HPDE6-E6E7 (cell line): ENCODE measurements around the gene RGS6.

ENCODE experiments used
- DNase-seq: peaks from one replicate; pipeline ENCODE4 v3.0.0; 2011; ENCODE audit warnings: missing footprints; ENCODE audit errors: extremely low spot score

Gene RGS6

DNA sequence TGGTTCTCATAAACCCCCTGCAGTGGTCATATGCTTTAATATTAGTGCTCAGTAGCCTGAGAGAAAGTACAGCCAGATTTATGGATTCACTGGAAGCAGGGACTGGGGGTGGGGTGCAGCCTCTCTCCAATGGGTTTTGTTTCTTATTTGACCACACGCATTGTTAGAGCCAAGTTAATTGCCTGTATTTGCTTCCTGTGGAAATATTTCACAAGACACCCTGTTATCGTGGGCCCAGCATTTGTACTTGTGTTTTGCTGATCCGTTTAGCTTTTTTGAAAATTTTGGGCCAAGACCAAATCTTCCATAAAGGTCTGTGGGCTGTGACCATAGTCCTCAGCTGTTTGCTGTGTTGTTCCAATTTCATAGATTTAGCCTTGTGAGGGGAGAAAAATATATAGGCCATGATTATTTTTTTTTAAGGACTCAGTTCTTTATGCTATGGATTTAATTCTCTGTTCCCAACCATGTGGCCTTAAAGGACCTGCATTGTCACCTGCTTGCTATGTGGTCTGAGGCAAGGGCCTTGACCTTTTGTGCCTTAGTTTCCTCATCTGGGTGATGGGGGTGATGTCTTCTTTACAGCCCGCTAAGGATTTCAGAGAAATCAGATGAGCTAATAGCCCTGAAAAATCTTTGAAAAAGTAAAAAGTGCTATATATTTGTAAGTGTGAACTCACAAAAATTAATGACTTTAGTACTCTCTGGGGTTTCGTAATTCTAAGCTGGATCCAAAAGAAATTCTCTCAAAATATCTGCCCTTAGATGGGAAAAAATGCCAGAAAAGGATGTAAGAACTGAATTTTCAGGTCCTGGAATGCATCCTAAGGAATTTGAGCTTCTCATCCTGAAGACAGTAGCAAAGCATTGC is 591.4 kb downstream of the RGS6 start:
- no peak for DNase-seq

DNA sequence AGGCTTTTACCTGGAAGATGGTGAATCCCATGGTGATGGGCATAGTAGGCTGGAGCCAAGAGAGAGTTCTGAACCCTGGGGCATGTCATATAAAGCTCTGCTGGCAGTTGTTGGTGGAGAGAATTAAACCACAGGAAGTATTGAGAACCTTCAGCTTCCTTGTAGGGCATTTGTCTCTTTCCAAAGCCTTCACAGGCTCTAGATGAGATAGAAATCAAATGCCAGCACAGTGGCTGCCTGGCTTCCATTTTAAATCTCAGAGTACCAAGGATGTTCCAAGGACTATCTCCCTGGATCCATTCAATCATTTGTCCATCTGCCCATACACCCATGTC is 592.0 kb downstream of the RGS6 start:
- no peak for DNase-seq

- no peak for DNase-seq
Measured at GRCh38 chr14:72525087-72525915, 593.1 kb downstream of the RGS6 start.

GRCh38 chr14:72527591-72527990 is 595.4 kb downstream of the RGS6 start:
- DNase-seq: no peak

DNA sequence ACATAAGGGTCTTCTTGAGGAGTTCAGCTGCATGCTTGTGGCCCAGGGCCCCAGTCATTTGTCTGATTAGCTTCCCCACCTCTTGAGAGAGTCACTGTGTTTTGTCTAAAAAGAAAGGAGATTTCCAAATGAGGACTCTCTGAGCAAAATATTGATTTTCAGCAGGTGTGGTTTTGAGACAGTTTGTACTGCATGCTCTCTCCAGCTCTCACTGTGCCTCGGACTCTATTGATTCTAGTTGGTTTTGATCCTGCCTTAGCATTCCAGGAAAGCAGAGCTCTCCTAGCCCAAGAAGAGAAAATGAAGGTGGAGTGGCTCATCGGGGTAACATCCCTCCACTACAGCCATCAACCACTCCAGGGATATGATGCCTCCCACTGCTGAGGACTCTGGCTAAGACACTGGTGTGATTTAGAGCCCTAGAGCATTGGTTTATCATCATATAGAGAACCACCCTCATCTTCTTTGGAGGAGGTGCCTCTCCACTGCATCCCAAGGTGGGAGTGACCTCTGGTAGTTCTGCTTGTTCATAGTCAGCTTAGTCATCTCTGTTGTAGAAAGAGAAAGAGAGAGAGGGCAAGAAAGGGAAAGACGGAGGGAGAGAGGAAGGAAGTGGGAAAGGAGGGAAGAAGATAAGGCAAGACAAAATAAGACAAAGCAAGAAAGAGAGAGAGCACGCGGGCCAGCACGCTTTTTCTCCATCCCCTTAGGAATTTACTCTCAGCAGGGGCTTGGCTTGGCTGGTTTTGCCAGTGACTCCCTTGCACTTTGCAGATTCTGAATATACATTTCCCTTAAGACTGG is 596.0 kb downstream of the RGS6 start:
- no peak for DNase-seq

- DNase-seq: no peak
Measured at GRCh38 chr14:72528863-72529175, 596.6 kb downstream of the RGS6 start.

GRCh38 chr14:72532686-72533454 is 600.6 kb downstream of the RGS6 start:
- no peak for DNase-seq

GRCh38 chr14:72535485-72535884 is 603.3 kb downstream of the RGS6 start:
- no peak for DNase-seq

GRCh38 chr14:72538387-72538786 is 606.2 kb downstream of the RGS6 start:
- DNase-seq: no peak

- DNase-seq: no peak
Measured at GRCh38 chr14:72539661-72540315, 607.6 kb downstream of the RGS6 start.

- DNase-seq: no peak
Measured at GRCh38 chr14:72540836-72541235, 608.6 kb downstream of the RGS6 start.

- no peak for DNase-seq
Measured at GRCh38 chr14:72541546-72541945, 609.3 kb downstream of the RGS6 start.

DNA sequence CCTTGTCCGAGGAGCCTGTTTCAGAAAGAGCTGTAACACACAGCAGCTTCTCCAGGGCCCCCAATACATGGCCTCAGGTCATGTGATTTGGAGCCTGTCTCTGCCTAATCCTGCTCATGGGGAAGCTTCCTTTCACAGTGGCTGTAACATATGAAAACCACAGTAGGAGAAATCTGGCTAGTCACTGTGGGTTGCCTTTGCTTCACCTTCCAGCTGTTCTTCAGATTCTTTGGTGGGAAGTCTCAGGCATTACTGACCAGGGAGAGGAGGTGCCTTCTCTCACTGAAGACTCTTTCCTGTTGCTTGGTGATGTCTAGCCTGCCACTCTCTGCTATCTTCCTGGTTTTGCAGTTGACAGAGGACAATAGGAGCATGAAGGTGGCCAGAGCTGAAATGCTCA is 611.1 kb downstream of the RGS6 start:
- no peak for DNase-seq

DNA sequence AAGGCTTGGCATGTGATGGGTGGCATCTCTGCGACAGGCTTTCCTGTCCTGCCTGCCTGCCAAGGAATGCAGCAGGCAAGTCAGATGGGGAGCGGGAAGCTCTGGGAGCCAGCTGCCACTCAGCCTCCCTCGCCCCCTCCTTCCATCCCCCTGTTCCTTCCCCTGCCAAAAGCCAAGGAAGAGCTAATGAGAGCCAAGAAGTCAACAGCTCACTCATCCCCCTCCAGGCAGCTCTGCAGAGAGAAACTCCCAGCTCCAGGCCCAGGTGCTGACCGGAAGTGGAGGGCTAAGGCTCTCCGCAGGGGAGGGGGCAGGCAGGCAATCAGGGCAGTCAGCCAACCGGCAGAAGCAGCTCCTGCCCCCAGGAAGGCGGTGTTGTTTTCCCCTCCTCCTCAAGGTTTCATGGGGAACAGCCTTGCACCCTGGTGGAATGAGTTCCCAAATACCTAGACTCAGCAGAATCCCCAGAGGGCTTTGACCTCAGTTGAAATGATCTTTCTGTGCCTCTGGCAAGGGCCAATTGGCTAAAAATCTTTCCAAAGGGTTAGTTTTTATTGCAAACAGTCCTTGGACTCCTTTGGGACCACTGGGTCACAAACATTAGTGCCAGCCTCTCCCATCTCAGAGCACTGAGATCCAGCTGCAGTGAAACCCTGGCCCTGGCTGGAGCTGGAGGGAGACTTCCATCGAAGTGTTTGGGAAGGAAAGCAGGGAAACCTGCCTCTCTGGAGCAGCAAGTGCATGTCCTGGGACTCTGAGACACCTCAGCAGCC is 612.6 kb downstream of the RGS6 start:
- no peak for DNase-seq

DNA sequence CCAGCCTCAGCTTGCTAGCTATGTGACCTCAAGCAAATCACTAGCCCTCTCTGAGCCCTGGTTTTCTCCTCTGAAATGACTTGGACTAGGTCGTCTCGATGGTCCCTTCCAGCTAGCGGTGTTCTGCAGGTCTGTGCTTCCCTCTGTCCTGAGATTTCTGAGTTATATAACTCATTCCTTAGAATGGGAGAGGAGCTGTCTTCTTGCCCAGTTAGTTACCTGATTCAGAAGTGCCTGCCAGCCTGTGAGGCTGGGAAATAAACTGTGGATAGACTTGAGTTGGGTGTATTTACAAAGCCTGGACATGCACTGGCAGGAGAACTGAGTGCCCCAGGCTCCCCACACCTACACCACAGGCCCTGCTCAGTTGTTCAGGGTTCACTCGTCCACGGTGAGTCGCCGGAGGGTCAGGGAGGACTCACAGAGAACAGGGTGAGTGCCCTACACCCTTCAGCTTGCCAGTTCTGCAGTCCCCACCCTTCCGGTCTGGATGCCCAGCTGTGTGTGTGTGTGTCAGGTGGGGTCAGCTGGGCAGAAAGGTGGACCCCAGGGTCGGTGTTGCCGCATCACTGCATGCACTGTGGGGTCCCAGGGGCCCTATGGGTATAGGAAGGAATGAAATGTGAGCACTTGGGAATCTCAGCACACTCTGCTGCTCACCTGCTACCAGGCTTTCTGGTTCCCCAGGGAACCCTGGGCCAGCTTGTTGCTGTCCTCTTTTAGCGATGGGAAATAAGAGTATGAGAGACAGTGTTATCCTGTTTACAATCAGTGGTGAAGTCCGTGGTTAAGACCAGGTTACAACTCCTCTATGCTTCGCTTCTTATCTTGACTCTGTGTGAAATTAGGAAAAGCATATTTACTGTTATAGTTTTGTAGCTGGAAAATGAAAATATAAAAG is 613.4 kb downstream of the RGS6 start:
- peak; percentile 57 for DNase-seq

DNA sequence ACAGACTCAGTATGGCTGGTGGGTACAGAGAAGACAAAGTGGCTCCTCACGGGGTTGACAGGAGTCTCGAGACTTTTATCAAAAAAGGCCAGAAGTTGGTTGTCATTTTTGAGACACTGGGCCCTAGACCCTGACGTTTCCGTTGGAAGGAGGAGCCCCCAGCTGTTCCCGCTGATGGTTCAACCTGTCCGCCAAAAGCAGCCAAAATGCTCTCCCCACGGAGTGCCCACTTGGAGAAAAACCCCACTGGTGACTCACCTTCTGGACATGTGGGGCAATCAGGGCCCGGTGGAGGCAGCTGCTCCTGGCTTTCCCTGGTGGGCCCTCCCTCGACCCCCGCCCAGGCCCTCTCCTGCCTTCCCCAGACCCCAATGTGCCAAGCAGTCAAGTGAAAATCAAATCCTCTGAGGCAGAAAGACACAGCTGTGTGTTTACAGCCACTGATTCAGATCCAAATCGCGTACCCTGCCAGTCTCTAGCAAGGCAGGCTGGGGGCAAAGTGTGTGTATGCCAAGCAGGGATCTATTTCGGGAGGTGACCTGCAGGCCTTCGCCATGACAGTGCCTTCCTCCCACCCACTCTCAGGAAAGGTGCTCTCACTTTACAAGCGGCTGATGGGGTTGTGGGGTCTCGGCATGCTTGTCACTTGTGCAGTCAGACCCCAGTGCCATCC is 614.3 kb downstream of the RGS6 start:
- DNase-seq: no peak

- DNase-seq: no peak
Measured at GRCh38 chr14:72547999-72548398, 615.8 kb downstream of the RGS6 start.

- DNase-seq: no peak
Measured at GRCh38 chr14:72549026-72549425, 616.8 kb downstream of the RGS6 start.

DNA sequence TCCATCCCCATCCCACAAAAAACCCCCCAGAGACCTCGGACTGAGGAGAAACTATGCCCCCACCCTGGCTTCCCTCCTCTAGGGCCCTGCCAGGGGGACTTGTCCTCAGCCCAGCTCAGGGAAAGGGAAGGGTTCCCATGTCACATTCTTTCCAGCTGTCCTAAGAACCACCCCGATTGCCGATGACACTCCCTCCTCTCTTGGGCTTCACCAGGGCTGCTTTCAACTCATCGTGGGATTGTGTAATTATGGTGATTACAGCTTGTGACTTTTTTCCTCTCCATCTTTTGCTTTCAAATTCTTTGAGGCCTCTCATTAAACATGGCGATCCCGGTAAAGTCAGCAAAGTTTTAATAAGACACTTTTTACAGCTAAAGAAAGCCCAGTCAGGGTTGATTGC is 617.6 kb downstream of the RGS6 start:
- no peak for DNase-seq
